NCI-H1694 (cell line): ENCODE measurements around the gene STARD5.

Experiments
- DNase-seq: peaks from one replicate; lab custom pipeline; 2025; lab: John Stamatoyannopoulos, UW

Gene STARD5

GRCh38 chr15:81274931-81275707, 48.8 kb downstream of the STARD5 start:
- peak; percentile 67 for DNase-seq

- DNase-seq: no peak
Observed at GRCh38 chr15:81274255-81274654, 49.7 kb downstream of the STARD5 start.

GRCh38 chr15:81273855-81274254, 50.1 kb downstream of the STARD5 start:
- DNase-seq: no peak

- no peak for DNase-seq
Observed at GRCh38 chr15:81273200-81273599, 50.7 kb downstream of the STARD5 start.

GRCh38 chr15:81271761-81272644, 51.9 kb downstream of the STARD5 start:
- no peak for DNase-seq

- DNase-seq: no peak
Observed at GRCh38 chr15:81270781-81271491, 53.0 kb downstream of the STARD5 start.

- no peak for DNase-seq
Observed at GRCh38 chr15:81270188-81270587, 53.8 kb downstream of the STARD5 start.

- DNase-seq: no peak
Observed at GRCh38 chr15:81268881-81269601, 54.9 kb downstream of the STARD5 start.

GRCh38 chr15:81268340-81268739, 55.6 kb downstream of the STARD5 start:
- no peak for DNase-seq

- DNase-seq: peak; percentile 83
Observed at GRCh38 chr15:81265944-81266775, 57.8 kb downstream of the STARD5 start.

GRCh38 chr15:81265256-81265943, 58.5 kb downstream of the STARD5 start:
- DNase-seq: no peak

- DNase-seq: no peak
Observed at GRCh38 chr15:81264072-81264857, 59.7 kb downstream of the STARD5 start.

GRCh38 chr15:81263477-81263876, 60.5 kb downstream of the STARD5 start:
- no peak for DNase-seq

- DNase-seq: no peak
Observed at GRCh38 chr15:81261172-81261811, 62.6 kb downstream of the STARD5 start.

- DNase-seq: no peak
Observed at GRCh38 chr15:81259760-81260298, 64.1 kb downstream of the STARD5 start.
